Measurements from ENCODE around the gene FSTL5.

- TF ChIP-seq CTCF (IDR thresholded peaks at IDR 0.05; ENCODE audit: control extremely low read depth in 1 of 3, insufficient read depth in 1 of 3, low read depth in 1 of 3, low read length in 3 of 3) (no peak), MAX (IDR thresholded peaks at IDR 0.05) (no peak), RFX5 (IDR thresholded peaks at IDR 0.05; ENCODE audit: borderline replicate concordance, low read depth, low read length) (no peak), TAF1 (IDR thresholded peaks at IDR 0.05; ENCODE audit: low read depth, low read length) (no peak), HDAC6 (IDR thresholded peaks at IDR 0.05; ENCODE audit: low read depth, low read length) (no peak), EZH2 (IDR thresholded peaks at IDR 0.05; ENCODE audit: low read depth, low read length, severe bottlenecking) (no peak), POLR2A (IDR thresholded peaks at IDR 0.05; ENCODE audit: control extremely low read depth in 1 of 2, low read depth in 2 of 2, low read length in 2 of 2) (no peak), RAD21 (IDR thresholded peaks at IDR 0.05 in 1 of 2, conservative IDR thresholded peaks at IDR 0.05 in 1 of 2; ENCODE audit: low read depth in 2 of 2, low read length in 2 of 2) (no peak), HDAC2 (IDR thresholded peaks at IDR 0.05; ENCODE audit: borderline replicate concordance in 1 of 2, low read depth in 2 of 2, low read length in 2 of 2) (no peak)
Measured at GRCh38 chr4:162017863-162018262, 145.9 kb downstream of the FSTL5 start.

Data from H1 (cell line).